HEK293T (cell line): Measurements from ENCODE around the gene RPL18A.

Source experiments
- ARNT ChIP-seq: fragments of 450-650 bp; IDR thresholded peaks from 2 replicates; pipeline ENCODE4 v1.6.1; 2017; ENCODE audit warnings: mild to moderate bottlenecking
- BHLHE40 ChIP-seq: fragments of 450-650 bp; IDR thresholded peaks from 2 replicates; pipeline ENCODE4 v1.6.1; 2016; ENCODE audit warnings: mild to moderate bottlenecking, moderate library complexity, borderline replicate concordance
- CTBP1 ChIP-seq: fragments of 450-650 bp; IDR thresholded peaks from 2 replicates; pipeline ENCODE4 v1.6.1; 2016; ENCODE audit warnings: borderline replicate concordance
- FOXK2 ChIP-seq: fragments of 450-650 bp; IDR thresholded peaks from 2 replicates; pipeline ENCODE4 v1.6.1; 2016; ENCODE audit warnings: mild to moderate bottlenecking
- FOXM1 ChIP-seq: fragments of 450-650 bp; IDR thresholded peaks from 2 replicates; pipeline ENCODE4 v1.6.1; 2017; ENCODE audit warnings: mild to moderate bottlenecking, borderline replicate concordance
- HDGF ChIP-seq: fragments of 450-650 bp; IDR thresholded peaks from 2 replicates; pipeline ENCODE4 v1.6.1; 2017; ENCODE audit warnings: antibody characterized with exemption, borderline replicate concordance
- L3MBTL2 ChIP-seq: fragments of 450-650 bp; conservative IDR thresholded peaks from 2 replicates; pipeline ENCODE4 v1.6.1; 2016; ENCODE audit warnings: mild to moderate bottlenecking
- LEF1 ChIP-seq: fragments of 450-650 bp; IDR thresholded peaks from 2 replicates; pipeline ENCODE4 v1.6.1; 2017; ENCODE audit warnings: mild to moderate bottlenecking, borderline replicate concordance
- NFRKB ChIP-seq: fragments of 450-650 bp; IDR thresholded peaks from 2 replicates; pipeline ENCODE4 v1.6.1; 2016; ENCODE audit warnings: mild to moderate bottlenecking, moderate library complexity
- SUZ12 ChIP-seq: fragments of 450-650 bp; IDR thresholded peaks from 2 replicates; pipeline ENCODE4 v1.6.1; 2016; ENCODE audit warnings: mild to moderate bottlenecking
- TARDBP ChIP-seq: fragments of 450-650 bp; IDR thresholded peaks from 2 replicates; pipeline ENCODE4 v1.6.1; 2016
- ZNF384 ChIP-seq: fragments of 450-650 bp; IDR thresholded peaks from 2 replicates; pipeline ENCODE4 v1.6.1; 2016

DNA sequence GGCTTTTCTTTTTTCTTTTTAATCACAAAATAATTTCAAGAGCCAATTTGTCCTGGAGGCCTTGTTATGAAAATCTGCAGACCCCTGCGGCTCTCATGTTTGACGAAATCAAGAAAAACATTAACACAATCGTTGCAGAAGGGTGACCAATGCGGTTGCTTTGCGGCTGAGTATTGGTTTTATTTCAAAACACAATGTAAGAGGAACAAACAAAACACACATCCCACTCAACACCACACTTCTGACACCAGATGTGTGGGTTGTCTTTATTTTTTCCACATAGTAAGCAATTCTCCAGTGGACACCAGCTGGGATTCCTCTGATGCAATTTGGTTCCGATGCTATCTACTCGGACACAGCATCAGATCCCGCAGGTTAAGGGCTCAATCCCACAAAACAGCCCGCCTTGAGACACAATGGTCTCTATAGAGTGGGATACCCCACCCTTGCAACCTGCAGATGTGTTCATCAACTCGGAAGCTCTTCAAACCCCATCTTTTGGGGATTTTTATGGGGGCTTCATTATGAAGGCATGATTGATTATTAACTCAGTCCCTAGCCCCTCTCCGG lies 51.2 kb downstream of the RPL18A start:
- TF ChIP-seq L3MBTL2 (no peak), ARNT (no peak), TARDBP (no peak), NFRKB (no peak), SUZ12 (no peak), HDGF (no peak), FOXK2 (no peak), FOXM1 (no peak), CTBP1 (no peak), ZNF384 (no peak), BHLHE40 (no peak), LEF1 (no peak)
